ENCODE results near the gene CACNA1E.

Gene CACNA1E

GRCh38 chr1:181459067-181459466 is 24.2 kb upstream of the CACNA1E start:
- peak; percentile 59 for DNase-seq (ENCODE audit: low read depth)
- no peak for TF ChIP-seq CTCF (IDR thresholded peaks at IDR 0.05; ENCODE audit: insufficient read depth, low read depth, low read length, missing control alignments)
- no peak overlapping the region for H3K4me3 ChIP-seq (ENCODE audit: low read length)

- DNase-seq (ENCODE audit: low read depth), result peak; percentile 71
- no peak for TF ChIP-seq CTCF (IDR thresholded peaks at IDR 0.05; ENCODE audit: insufficient read depth, low read depth, low read length, missing control alignments)
- H3K4me3 ChIP-seq (ENCODE audit: low read length), result no peak overlapping the region
These were observed 13.5 kb upstream of the CACNA1E start for GRCh38 chr1:181469829-181470228.

- no peak for DNase-seq (ENCODE audit: low read depth)
- TF ChIP-seq CTCF (IDR thresholded peaks at IDR 0.05; ENCODE audit: insufficient read depth, low read depth, low read length, missing control alignments), result no peak
- no peak overlapping the region for H3K4me3 ChIP-seq (ENCODE audit: low read length)
These were observed 7.7 kb upstream of the CACNA1E start for GRCh38 chr1:181475580-181475979.

GRCh38 chr1:181476581-181476980 is 6.7 kb upstream of the CACNA1E start:
- no peak for DNase-seq (ENCODE audit: low read depth)
- TF ChIP-seq CTCF (IDR thresholded peaks at IDR 0.05; ENCODE audit: insufficient read depth, low read depth, low read length, missing control alignments), result no peak
- H3K4me3 ChIP-seq (ENCODE audit: low read length), result no peak overlapping the region

GRCh38 chr1:181478306-181478705 is 5.0 kb upstream of the CACNA1E start:
- TF ChIP-seq CTCF (IDR thresholded peaks at IDR 0.05; ENCODE audit: insufficient read depth, low read depth, low read length, missing control alignments), result no peak
- no peak overlapping the region for H3K4me3 ChIP-seq (ENCODE audit: low read length)
- DNase-seq (ENCODE audit: low read depth), result no peak

GRCh38 chr1:181479137-181479745 is 4.1 kb upstream of the CACNA1E start:
- peak; percentile 91 for TF ChIP-seq CTCF (IDR thresholded peaks at IDR 0.05; ENCODE audit: insufficient read depth, low read depth, low read length, missing control alignments)
- no peak overlapping the region for H3K4me3 ChIP-seq (ENCODE audit: low read length)
- DNase-seq (ENCODE audit: low read depth), result peak; percentile 78

- no peak overlapping the region for H3K4me3 ChIP-seq (ENCODE audit: low read length)
- no peak for TF ChIP-seq CTCF (IDR thresholded peaks at IDR 0.05; ENCODE audit: insufficient read depth, low read depth, low read length, missing control alignments)
- no peak for DNase-seq (ENCODE audit: low read depth)
These were observed 1.3 kb upstream of the CACNA1E start for GRCh38 chr1:181482001-181482430.

Data from epithelial cell of esophagus (primary cell).